AG04450 (cell line): ENCODE results near the gene TAF4B. TPM values are rescaled to one million over a fixed set of nuclear protein-coding genes. Genes with fewer than 3 reads are reported as not detected.
A peak's percentile ranks its signal among the peaks of the same experiment; 100 is the strongest.
"Not testable (repeated sequence)": the region's sequence is repeated elsewhere in the genome, so short reads cannot be mapped to it uniquely, and the experiment has no call there.

Experiments
- CTCF ChIA-PET: fragments of 300-600, 350-600 bp; formaldehyde crosslinking; extraction: SDS; loops from one replicate; lab custom pipeline; 2022; ENCODE audit warnings: antibody characterized with exemption, inconsistent platforms; lab: Charles Lee
- POLR2A ChIA-PET: fragments of 350-600 bp; formaldehyde crosslinking; extraction: SDS; loops from one replicate; lab custom pipeline; 2021; ENCODE audit warnings: antibody characterized with exemption, inconsistent platforms; lab: Yijun Ruan, JAX
- DNase-seq: peaks from one replicate; pipeline ENCODE4 v3.0.0-alpha.2; 2011; ENCODE audit warnings: low read depth, low spot score
- H3K27ac ChIP-seq: one replicate; pipeline ENCODE4 v1.5.1; 2012; ENCODE audit warnings: low read depth, low read length, control low read depth
- H3K27me3 ChIP-seq: one replicate; pipeline ENCODE4 v1.6.0; 2012; ENCODE audit warnings: low read length; ENCODE audit not compliant: control insufficient read depth, insufficient read depth
- H3K4me3 ChIP-seq: 2 replicates; pipeline ENCODE4 v1.5.1; 2011; ENCODE audit warnings: mild to moderate bottlenecking, low read depth, low read length, control low read depth
- H3K9me3 ChIP-seq: 2 replicates; pipeline ENCODE4 v1.5.1; 2012; ENCODE audit warnings: low read length; ENCODE audit not compliant: control insufficient read depth, insufficient read depth
- CTCF ChIP-seq: IDR thresholded peaks from 2 replicates; pipeline ENCODE4 v1.5.1; 2011; ENCODE audit warnings: low read depth, low read length, control low read depth, inconsistent platforms
- polyA plus RNA-seq: library from polyadenylated mRNA; depleted of rRNA; stranded (reverse); fragments of >200 nt; gene quantifications from 2 replicates; pipeline ENCODE4 v1.2.3, GENCODE V29; 2011

Gene TAF4B
- polyA plus RNA-seq, 1 experiment, result 0.40 TPM

- Histone ChIP-seq H3K4me3 (no peak overlapping the region), H3K9me3 (no peaks in the 10 kb centered on the region), H3K27me3 (no peaks in the 10 kb centered on the region), H3K27ac (no peak overlapping the region)
- POLR2A ChIA-PET, result no interaction called here
- CTCF ChIA-PET, result interaction anchor here (0.6 kb wide), 1 partner anchor 1310 kb away, joined by 3 read pairs; no protein-coding TSS in a partner anchor
- DNase-seq, result no peak
- TF ChIP-seq CTCF, result no peak
Observed at GRCh38 chr18:26298107-26298506, 71.9 kb downstream of the TAF4B start.

GRCh38 chr18:26301681-26302080 is 75.4 kb downstream of the TAF4B start:
- DNase-seq, result no peak
- no peak for TF ChIP-seq CTCF
- POLR2A ChIA-PET, result no interaction called here

GRCh38 chr18:26303222-26303621 is 77.0 kb downstream of the TAF4B start:
- H3K27ac ChIP-seq, H3K27me3 ChIP-seq, H3K4me3 ChIP-seq, H3K9me3 ChIP-seq, CTCF ChIA-PET, POLR2A ChIA-PET, DNase-seq: not testable (repeated sequence)

More at GRCh38 chr18:26301681-26302080, 75.4 kb downstream of the TAF4B start:
- Histone ChIP-seq H3K4me3 (no peak overlapping the region), H3K27ac (no peak overlapping the region), H3K9me3 (no peaks in the 10 kb centered on the region), H3K27me3 (no peaks in the 10 kb centered on the region)
- CTCF ChIA-PET, result interaction anchor here (0.6 kb wide), 1 partner anchor 11 kb away, joined by 4 read pairs; no protein-coding TSS in a partner anchor

GRCh38 chr18:26304511-26304910 is 78.3 kb downstream of the TAF4B start:
- Histone ChIP-seq H3K4me3 (no peak overlapping the region), H3K27ac (no peak overlapping the region), H3K27me3 (no peaks in the 10 kb centered on the region), H3K9me3 (no peaks in the 10 kb centered on the region)
- ChIA-PET CTCF (no interaction called here), POLR2A (no interaction called here)
- DNase-seq, result no peak
- no peak for TF ChIP-seq CTCF

- TF ChIP-seq CTCF, result peak; percentile 76
- POLR2A ChIA-PET, result no interaction called here
Observed at GRCh38 chr18:26307161-26307773, 81.0 kb downstream of the TAF4B start.

More at GRCh38 chr18:26307161-26307773, 81.0 kb downstream of the TAF4B start:
- H3K4me3 ChIP-seq, result no peak overlapping the region
- H3K27me3 ChIP-seq, result no peaks in the 10 kb centered on the region
- DNase-seq, result peak; percentile 15
- no peak overlapping the region for H3K27ac ChIP-seq
- H3K9me3 ChIP-seq, result no peaks in the 10 kb centered on the region
- CTCF ChIA-PET, result interaction anchor here (0.5 to 2.0 kb wide), 14 partner anchors 9 to 1298 kb away, joined by 3 to 14 read pairs (median 4); no protein-coding TSS in a partner anchor
